ENCODE results near the gene TTC28.

The TTC28 gene

GRCh38 chr22:28188178-28188879 lies 491.3 kb downstream of the TTC28 start:
- Histone ChIP-seq H3K9ac (ENCODE audit: low read length) (no peak overlapping the region), H3K4me3 (ENCODE audit: low read length) (no peak overlapping the region), H3K9me3 (ENCODE audit: control insufficient read depth, low read length) (no peaks in the 10 kb centered on the region), H3K27me3 (replicated peaks; ENCODE audit: control insufficient read depth, insufficient read depth, low read length) (no peaks in the 10 kb centered on the region), H3K4me1 (ENCODE audit: control insufficient read depth, insufficient read depth, low read length) (peaks cover 2% of the 10 kb centered on the region), H3K36me3 (ENCODE audit: control insufficient read depth, insufficient read depth, low read length, severe bottlenecking) (no peaks in the 10 kb centered on the region)
- no peak for DNase-seq (ENCODE audit: low read depth)

- Histone ChIP-seq H3K9me3 (ENCODE audit: control insufficient read depth, low read length) (no peaks in the 10 kb centered on the region), H3K36me3 (ENCODE audit: control insufficient read depth, insufficient read depth, low read length, severe bottlenecking) (no peaks in the 10 kb centered on the region), H3K27me3 (replicated peaks; ENCODE audit: control insufficient read depth, insufficient read depth, low read length) (no peaks in the 10 kb centered on the region), H3K4me1 (ENCODE audit: control insufficient read depth, insufficient read depth, low read length) (peaks cover 8% of the 10 kb centered on the region), H3K9ac (ENCODE audit: low read length) (no peak overlapping the region), H3K4me3 (ENCODE audit: low read length) (no peak overlapping the region)
- DNase-seq (ENCODE audit: low read depth) = no peak
Measured at GRCh38 chr22:28187612-28188011, 492.0 kb downstream of the TTC28 start.

DNA sequence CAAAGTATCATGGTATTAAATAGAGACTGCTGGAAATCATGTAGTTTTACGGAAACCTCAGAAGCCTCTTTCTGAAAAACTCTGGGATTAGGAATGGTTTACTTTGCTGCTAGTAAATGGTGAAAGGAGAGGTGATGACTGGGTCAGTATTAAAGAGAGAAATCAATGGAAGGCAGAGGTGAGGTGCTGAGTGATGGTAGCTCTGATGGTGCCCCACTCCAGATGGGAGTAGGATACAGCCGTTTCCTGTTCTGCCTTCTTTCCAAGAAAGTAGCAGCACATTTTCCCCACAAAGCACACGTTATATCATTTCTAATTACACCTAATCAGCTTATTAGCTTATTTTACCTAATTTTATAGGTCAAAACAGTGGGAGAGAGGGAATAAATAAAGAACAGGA lies 493.0 kb downstream of the TTC28 start:
- no peak overlapping the region for H3K9ac ChIP-seq (ENCODE audit: low read length)
- no peaks in the 10 kb centered on the region for H3K36me3 ChIP-seq (ENCODE audit: control insufficient read depth, insufficient read depth, low read length, severe bottlenecking)
- H3K27me3 ChIP-seq (replicated peaks; ENCODE audit: control insufficient read depth, insufficient read depth, low read length) = no peaks in the 10 kb centered on the region
- no peak overlapping the region for H3K4me3 ChIP-seq (ENCODE audit: low read length)
- DNase-seq (ENCODE audit: low read depth) = no peak
- H3K9me3 ChIP-seq (ENCODE audit: control insufficient read depth, low read length) = no peaks in the 10 kb centered on the region
- H3K4me1 ChIP-seq (ENCODE audit: control insufficient read depth, insufficient read depth, low read length) = peaks cover 18% of the 10 kb centered on the region

DNA sequence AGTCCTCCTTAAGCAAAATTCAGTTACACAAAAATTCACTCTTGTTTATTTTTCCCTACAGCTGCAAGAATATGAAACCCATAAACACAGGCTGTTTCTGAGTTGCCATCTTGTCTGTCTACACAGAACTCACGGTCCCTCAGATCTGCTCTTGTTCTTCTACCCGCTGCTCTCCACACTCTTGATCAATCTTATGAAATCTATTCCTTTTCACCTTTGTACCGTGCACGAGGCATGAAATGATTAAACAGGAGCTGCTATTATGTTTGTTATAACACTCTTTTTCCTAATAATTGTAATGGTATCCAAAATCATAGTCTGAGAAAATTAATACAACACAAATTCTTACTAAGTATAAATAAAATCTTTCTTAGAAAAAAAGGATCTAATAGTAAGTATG lies 494.5 kb downstream of the TTC28 start:
- Histone ChIP-seq H3K9me3 (ENCODE audit: control insufficient read depth, low read length) (no peaks in the 10 kb centered on the region), H3K4me1 (ENCODE audit: control insufficient read depth, insufficient read depth, low read length) (peaks cover 32% of the 10 kb centered on the region), H3K27me3 (replicated peaks; ENCODE audit: control insufficient read depth, insufficient read depth, low read length) (no peaks in the 10 kb centered on the region), H3K4me3 (ENCODE audit: low read length) (no peak overlapping the region), H3K36me3 (ENCODE audit: control insufficient read depth, insufficient read depth, low read length, severe bottlenecking) (no peaks in the 10 kb centered on the region), H3K9ac (ENCODE audit: low read length) (no peak overlapping the region)
- DNase-seq (ENCODE audit: low read depth) = no peak

DNA sequence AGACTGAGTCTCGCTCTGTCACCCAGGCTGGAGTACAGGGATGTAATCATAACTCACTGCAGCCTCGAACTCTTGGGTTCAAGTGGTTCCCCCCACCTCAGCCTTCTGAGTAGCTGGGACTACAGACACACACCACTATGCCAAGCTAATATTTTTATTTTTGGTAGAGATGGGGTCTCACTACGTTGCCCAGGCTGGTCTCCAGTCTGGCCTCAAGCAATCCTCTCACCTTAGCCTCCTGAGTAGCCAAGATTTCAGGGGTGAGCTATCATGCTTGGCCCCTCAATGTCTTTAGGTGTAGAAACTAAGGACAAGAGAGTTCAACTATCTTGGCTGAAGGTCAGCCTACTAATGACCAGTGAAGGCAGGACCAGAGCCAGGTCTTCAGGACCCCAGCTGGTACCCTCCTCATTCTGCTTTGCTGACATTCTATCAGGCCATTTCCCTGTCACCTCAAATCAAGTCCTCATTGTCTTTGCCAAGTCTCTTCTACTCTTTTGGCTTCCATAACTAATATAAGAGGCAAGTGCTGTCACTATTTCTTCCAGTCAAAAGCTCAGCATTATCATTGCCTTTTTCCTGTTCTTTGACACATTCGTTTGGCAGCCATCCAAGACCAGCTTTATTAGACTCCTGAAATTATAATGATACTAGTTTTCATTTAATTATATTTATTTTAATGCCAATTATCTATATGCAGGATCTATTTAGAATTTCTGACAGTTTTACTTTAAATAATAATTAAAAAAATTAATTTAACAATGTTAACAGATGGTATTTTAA lies 496.4 kb downstream of the TTC28 start:
- Histone ChIP-seq H3K36me3 (ENCODE audit: control insufficient read depth, insufficient read depth, low read length, severe bottlenecking) (no peaks in the 10 kb centered on the region), H3K9ac (ENCODE audit: low read length) (no peak overlapping the region), H3K27me3 (replicated peaks; ENCODE audit: control insufficient read depth, insufficient read depth, low read length) (no peaks in the 10 kb centered on the region), H3K4me1 (ENCODE audit: control insufficient read depth, insufficient read depth, low read length) (peaks cover 32% of the 10 kb centered on the region), H3K9me3 (ENCODE audit: control insufficient read depth, low read length) (no peaks in the 10 kb centered on the region), H3K4me3 (ENCODE audit: low read length) (no peak overlapping the region)
- no peak for DNase-seq (ENCODE audit: low read depth)

GRCh38 chr22:28180804-28181731 lies 498.6 kb downstream of the TTC28 start:
- no peaks in the 10 kb centered on the region for H3K36me3 ChIP-seq (ENCODE audit: control insufficient read depth, insufficient read depth, low read length, severe bottlenecking)
- no peak overlapping the region for H3K9ac ChIP-seq (ENCODE audit: low read length)
- peak; percentile 57 for DNase-seq (ENCODE audit: low read depth)
- H3K4me1 ChIP-seq (ENCODE audit: control insufficient read depth, insufficient read depth, low read length) = peaks cover 32% of the 10 kb centered on the region
- no peaks in the 10 kb centered on the region for H3K9me3 ChIP-seq (ENCODE audit: control insufficient read depth, low read length)
- H3K27me3 ChIP-seq (replicated peaks; ENCODE audit: control insufficient read depth, insufficient read depth, low read length) = no peaks in the 10 kb centered on the region
- no peak overlapping the region for H3K4me3 ChIP-seq (ENCODE audit: low read length)

DNA sequence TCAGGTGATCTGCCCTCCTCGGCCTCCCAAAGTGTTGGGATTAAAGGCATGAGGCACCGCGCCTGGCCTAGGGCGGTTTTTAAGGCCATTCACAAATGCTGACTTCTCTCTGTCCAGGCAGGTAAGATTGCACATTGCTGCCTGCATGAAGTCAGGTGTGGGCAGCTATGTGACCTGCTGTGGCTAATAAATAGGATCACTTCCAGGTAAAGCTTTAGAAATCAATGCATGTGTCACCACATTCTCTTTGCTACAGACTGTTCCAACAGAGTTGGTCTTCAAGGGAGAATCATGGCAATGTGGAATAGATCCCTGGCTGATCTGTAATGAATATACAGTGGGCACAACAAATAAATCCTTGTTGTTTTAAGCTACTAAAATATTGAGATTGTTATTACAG lies 500.2 kb downstream of the TTC28 start:
- no peaks in the 10 kb centered on the region for H3K36me3 ChIP-seq (ENCODE audit: control insufficient read depth, insufficient read depth, low read length, severe bottlenecking)
- H3K27me3 ChIP-seq (replicated peaks; ENCODE audit: control insufficient read depth, insufficient read depth, low read length) = no peaks in the 10 kb centered on the region
- H3K4me1 ChIP-seq (ENCODE audit: control insufficient read depth, insufficient read depth, low read length) = peaks cover 32% of the 10 kb centered on the region
- no peak for DNase-seq (ENCODE audit: low read depth)
- H3K4me3 ChIP-seq (ENCODE audit: low read length) = no peak overlapping the region
- no peak overlapping the region for H3K9ac ChIP-seq (ENCODE audit: low read length)
- H3K9me3 ChIP-seq (ENCODE audit: control insufficient read depth, low read length) = no peaks in the 10 kb centered on the region

GRCh38 chr22:28175730-28176492 lies 503.7 kb downstream of the TTC28 start:
- Histone ChIP-seq H3K9me3 (ENCODE audit: control insufficient read depth, low read length) (no peaks in the 10 kb centered on the region), H3K4me3 (ENCODE audit: low read length) (no peak overlapping the region), H3K4me1 (ENCODE audit: control insufficient read depth, insufficient read depth, low read length) (peaks cover 9% of the 10 kb centered on the region), H3K9ac (ENCODE audit: low read length) (no peak overlapping the region), H3K27me3 (replicated peaks; ENCODE audit: control insufficient read depth, insufficient read depth, low read length) (no peaks in the 10 kb centered on the region), H3K36me3 (ENCODE audit: control insufficient read depth, insufficient read depth, low read length, severe bottlenecking) (no peaks in the 10 kb centered on the region)
- no peak for DNase-seq (ENCODE audit: low read depth)

DNA sequence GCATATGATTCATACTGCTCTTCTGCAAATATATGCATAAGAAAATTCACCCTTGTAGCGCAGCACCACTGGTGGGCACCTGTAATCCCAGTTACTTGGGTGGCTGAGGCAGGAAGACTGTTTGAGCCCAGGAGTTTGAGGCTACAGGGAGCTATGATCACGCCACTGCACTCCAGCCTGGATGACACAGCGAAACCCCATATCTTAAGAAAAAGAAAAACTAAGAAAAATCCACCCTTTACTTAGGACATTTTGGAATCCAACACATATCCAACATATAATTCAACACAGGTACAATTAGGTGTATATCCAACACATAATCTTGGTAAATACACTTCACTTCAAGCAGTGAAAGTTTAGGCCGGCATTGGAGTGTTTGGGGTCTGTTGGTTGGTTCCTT lies 505.1 kb downstream of the TTC28 start:
- H3K4me1 ChIP-seq (ENCODE audit: control insufficient read depth, insufficient read depth, low read length) = peaks cover 2% of the 10 kb centered on the region
- H3K9me3 ChIP-seq (ENCODE audit: control insufficient read depth, low read length) = no peaks in the 10 kb centered on the region
- H3K27me3 ChIP-seq (replicated peaks; ENCODE audit: control insufficient read depth, insufficient read depth, low read length) = no peaks in the 10 kb centered on the region
- no peaks in the 10 kb centered on the region for H3K36me3 ChIP-seq (ENCODE audit: control insufficient read depth, insufficient read depth, low read length, severe bottlenecking)
- no peak overlapping the region for H3K9ac ChIP-seq (ENCODE audit: low read length)
- no peak overlapping the region for H3K4me3 ChIP-seq (ENCODE audit: low read length)
- DNase-seq (ENCODE audit: low read depth) = no peak

DNA sequence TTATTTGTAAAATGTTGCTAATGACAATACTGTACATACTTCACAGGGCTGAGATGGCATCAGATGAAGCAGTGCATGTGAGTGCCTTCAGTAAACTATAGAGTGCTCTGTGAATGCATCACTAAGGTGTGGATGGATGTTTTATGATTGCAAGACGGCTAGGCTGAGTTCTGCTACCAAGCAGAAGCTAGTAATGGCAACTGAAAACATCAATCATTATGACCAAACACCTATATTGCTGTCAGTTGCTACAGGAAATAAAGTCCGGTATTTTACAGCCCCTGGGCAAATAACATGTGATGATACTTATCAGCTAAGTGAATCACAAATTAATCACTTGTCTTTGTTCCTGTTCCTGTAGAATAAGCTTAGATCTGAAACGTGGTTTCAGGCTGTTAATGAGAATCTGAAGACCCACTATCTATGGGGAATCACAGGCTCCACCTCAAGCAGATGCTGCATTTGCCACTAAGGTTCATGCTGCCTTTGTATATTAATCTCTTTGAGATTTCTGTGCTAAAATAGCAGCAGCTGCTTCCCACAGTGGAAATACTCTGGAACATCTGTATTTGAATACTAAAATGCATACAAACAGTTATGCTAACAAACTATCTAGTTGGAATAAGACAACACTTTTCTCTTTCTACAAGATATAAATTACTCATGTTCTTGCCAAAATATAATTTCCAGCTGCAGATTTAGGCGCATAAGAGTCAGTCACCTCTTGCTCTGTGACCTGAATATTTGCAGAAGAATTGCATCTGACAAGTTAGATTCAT lies 506.6 kb downstream of the TTC28 start:
- Histone ChIP-seq H3K4me1 (ENCODE audit: control insufficient read depth, insufficient read depth, low read length) (peaks cover 2% of the 10 kb centered on the region), H3K4me3 (ENCODE audit: low read length) (no peak overlapping the region), H3K27me3 (replicated peaks; ENCODE audit: control insufficient read depth, insufficient read depth, low read length) (no peaks in the 10 kb centered on the region), H3K9ac (ENCODE audit: low read length) (no peak overlapping the region), H3K36me3 (ENCODE audit: control insufficient read depth, insufficient read depth, low read length, severe bottlenecking) (no peaks in the 10 kb centered on the region), H3K9me3 (ENCODE audit: control insufficient read depth, low read length) (no peaks in the 10 kb centered on the region)
- no peak for DNase-seq (ENCODE audit: low read depth)
